ENCODE results near the gene INTS11. TPM values are rescaled to one million over a fixed set of nuclear protein-coding genes. Genes with fewer than 3 reads are reported as not detected.

Gene INTS11
- total and polyA plus RNA-seq, 5 donors from 2014 or later = 66.2 to 138 (median 69.2) TPM

DNA sequence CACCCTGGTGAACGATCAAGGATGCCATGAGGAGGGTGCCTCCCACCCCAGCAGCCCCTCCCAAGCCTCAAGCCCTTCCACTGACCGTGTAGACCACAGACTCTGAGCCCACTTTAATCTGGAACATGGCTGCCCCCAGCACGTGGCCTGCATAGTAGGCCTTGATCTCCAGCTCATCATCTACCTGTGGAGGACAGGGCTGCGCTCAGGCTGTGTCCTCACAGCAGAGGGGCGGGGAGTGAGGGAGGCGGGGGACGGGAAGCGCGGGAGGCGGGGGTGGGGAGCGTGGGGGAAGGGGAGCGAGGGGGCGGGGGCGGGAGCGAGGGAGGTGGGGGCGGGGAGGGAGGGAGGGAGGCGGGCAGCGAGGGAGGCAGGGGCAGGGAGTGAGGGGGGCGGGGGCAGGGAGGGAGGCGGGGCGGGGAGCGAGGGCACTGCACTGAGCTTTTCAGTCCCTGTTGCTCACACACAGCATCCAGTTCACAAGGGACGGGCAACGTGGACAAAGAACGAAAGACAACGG lies 9.0 kb downstream of the INTS11 start:
- Histone ChIP-seq H3K27ac (ENCODE audit: insufficient read depth, low read length, poor library complexity, severe bottlenecking) (no peak overlapping the region), H3K36me3 (ENCODE audit: control insufficient read depth, insufficient read depth, low read length) (peaks cover 54% of the 10 kb centered on the region), H3K9me3 (ENCODE audit: control insufficient read depth in 2 of 2, low read length in 2 of 2) (no peaks in the 10 kb centered on the region), H3K4me3 (ENCODE audit: low read depth, low read length) (no peak overlapping the region), H3K27me3 (ENCODE audit: control insufficient read depth, insufficient read depth, low read length) (no peaks in the 10 kb centered on the region), H3K4me1 (ENCODE audit: control insufficient read depth, insufficient read depth, low read length, poor library complexity, severe bottlenecking) (no peaks in the 10 kb centered on the region)
- H3K27me3 Mint-ChIP-seq = no peaks in the 10 kb centered on the region
- no peak overlapping the region for H3K4me3 Mint-ChIP-seq
- peaks cover 5% of the 10 kb centered on the region for H3K36me3 Mint-ChIP-seq
- no peak for ATAC-seq (ENCODE audit: low read depth in 2 of 2)
- H3K4me1 Mint-ChIP-seq = peaks cover 0 to 15% (median 0%) of the 10 kb centered on the region in 4 donors
- H3K9me3 Mint-ChIP-seq = no peaks in the 10 kb centered on the region
- no peak for DNase-seq
- H3K27ac Mint-ChIP-seq = peak overlapping the region in 1 of 3 donors; percentile 32

DNA sequence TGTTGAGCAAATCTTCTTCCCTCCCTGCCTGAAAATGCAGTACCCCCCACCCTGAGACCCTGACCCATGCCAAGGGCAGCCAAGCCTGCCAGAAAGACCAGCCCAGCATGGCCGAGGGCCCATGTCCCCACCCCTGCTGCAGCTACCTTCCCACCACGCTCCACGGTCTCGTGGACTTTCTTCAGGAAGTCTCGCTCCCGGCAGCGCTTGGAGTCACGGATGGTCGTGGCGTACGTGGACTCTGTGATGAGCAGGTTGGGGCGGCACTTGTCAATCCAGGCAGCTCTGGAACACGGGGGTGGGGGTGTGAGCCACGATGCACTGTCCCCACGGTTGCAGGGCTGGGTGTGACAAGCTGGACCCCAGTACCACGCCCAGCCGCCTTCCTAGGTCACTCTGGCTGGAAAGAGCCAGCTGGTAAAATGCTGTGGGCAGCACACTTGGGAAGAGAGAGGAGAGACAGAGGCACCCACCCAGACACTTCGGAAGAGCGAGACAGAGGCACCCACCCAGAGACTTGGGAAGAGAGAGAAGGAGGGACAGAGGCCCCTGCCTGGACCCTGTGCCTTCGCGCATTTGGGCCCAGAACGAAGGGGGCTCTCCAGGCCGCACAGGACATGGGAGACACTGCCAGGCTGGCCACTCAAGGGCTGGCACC lies 9.7 kb downstream of the INTS11 start:
- no peaks in the 10 kb centered on the region for H3K9me3 Mint-ChIP-seq

DNA sequence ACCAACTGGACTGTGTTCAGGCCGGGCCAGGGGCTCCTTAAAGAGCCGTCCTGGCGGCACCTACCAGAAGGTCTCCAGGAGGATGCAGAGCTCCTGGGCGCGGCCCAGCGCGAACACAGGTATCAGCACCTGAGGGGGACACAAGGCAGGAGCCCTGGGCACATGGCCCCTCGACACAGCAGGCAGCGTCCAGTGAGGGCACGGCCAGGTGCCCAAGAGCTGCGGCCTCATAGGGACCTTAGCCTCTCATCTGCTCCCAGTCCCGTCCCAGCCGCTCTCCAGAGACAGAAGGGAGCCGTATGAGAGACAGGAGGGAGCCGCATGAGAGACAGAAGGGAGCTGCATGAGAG lies 10.2 kb downstream of the INTS11 start:
- Mint-ChIP-seq H3K9me3 (no peaks in the 10 kb centered on the region), H3K36me3 (peaks cover under 1% of the 10 kb centered on the region), H3K27me3 (no peaks in the 10 kb centered on the region), H3K4me3 (no peak overlapping the region), H3K27ac (no peak overlapping the region), H3K4me1 (peaks cover 0 to 4% (median 0%) of the 10 kb centered on the region in 4 donors)
- DNase-seq (no peak), ATAC-seq (ENCODE audit: low read depth in 2 of 2) (no peak)
- Histone ChIP-seq H3K27ac (ENCODE audit: insufficient read depth, low read length, poor library complexity, severe bottlenecking) (no peak overlapping the region), H3K4me3 (ENCODE audit: low read depth, low read length) (no peak overlapping the region), H3K36me3 (ENCODE audit: control insufficient read depth, insufficient read depth, low read length) (peaks cover 44% of the 10 kb centered on the region), H3K27me3 (ENCODE audit: control insufficient read depth, insufficient read depth, low read length) (no peaks in the 10 kb centered on the region), H3K4me1 (ENCODE audit: control insufficient read depth, insufficient read depth, low read length, poor library complexity, severe bottlenecking) (peaks cover 10% of the 10 kb centered on the region), H3K9me3 (ENCODE audit: control insufficient read depth in 2 of 2, low read length in 2 of 2) (no peaks in the 10 kb centered on the region)

More for the DNA sequence above, 9.7 kb downstream of the INTS11 start:
- Histone ChIP-seq H3K36me3 (ENCODE audit: control insufficient read depth, insufficient read depth, low read length) (peaks cover 47% of the 10 kb centered on the region), H3K9me3 (ENCODE audit: control insufficient read depth in 2 of 2, low read length in 2 of 2) (no peaks in the 10 kb centered on the region), H3K4me1 (ENCODE audit: control insufficient read depth, insufficient read depth, low read length, poor library complexity, severe bottlenecking) (peaks cover 4% of the 10 kb centered on the region), H3K4me3 (ENCODE audit: low read depth, low read length) (no peak overlapping the region), H3K27me3 (ENCODE audit: control insufficient read depth, insufficient read depth, low read length) (no peaks in the 10 kb centered on the region), H3K27ac (ENCODE audit: insufficient read depth, low read length, poor library complexity, severe bottlenecking) (no peak overlapping the region)
- Mint-ChIP-seq H3K27ac (peak overlapping the region in 1 of 3 donors; percentile 36), H3K27me3 (no peaks in the 10 kb centered on the region), H3K4me1 (peaks cover 0 to 10% (median 0%) of the 10 kb centered on the region in 4 donors), H3K36me3 (peaks cover 5% of the 10 kb centered on the region), H3K4me3 (no peak overlapping the region)
- DNase-seq = no peak
- ATAC-seq (ENCODE audit: low read depth in 2 of 2) = no peak

DNA sequence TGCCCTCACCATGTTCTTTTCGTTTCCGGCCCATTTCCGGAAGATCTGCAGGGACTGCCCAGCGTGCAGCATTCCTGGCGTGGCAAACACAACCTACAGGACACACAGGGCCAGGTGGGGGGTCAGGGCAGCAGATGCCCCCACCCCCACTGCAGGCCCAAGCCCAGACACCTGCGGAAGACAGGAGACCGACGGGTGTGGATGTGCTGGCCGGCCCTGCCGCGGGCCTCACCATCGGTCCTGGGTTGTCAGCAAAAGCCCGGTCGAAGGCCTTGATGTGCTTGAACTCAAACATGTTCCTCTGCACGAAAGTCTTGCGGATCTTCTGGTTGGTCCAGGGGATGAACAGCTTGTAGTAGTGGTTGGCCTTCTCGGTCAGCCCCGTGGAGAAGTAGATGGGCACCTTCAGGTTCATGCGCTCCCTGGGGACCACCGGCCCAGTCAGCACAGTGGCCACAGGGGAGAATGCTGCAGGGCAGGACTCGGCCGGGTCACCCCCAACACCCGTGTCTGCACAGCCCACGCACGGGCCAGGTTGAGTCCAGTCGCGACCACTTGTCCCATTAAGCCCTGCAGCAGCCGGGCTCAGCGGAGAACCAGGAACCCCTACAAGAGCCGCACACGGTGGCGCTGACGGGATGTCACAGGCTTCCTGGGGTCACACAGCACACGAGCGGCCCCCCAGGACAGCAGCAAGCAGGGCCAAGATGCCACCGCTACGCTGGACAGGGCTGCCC lies 10.8 kb downstream of the INTS11 start:
- DNase-seq = no peak
- Histone ChIP-seq H3K4me1 (ENCODE audit: control insufficient read depth, insufficient read depth, low read length, poor library complexity, severe bottlenecking) (peaks cover 16% of the 10 kb centered on the region), H3K27ac (ENCODE audit: insufficient read depth, low read length, poor library complexity, severe bottlenecking) (no peak overlapping the region), H3K4me3 (ENCODE audit: low read depth, low read length) (no peak overlapping the region), H3K36me3 (ENCODE audit: control insufficient read depth, insufficient read depth, low read length) (peaks cover 39% of the 10 kb centered on the region), H3K9me3 (ENCODE audit: control insufficient read depth in 2 of 2, low read length in 2 of 2) (no peaks in the 10 kb centered on the region), H3K27me3 (ENCODE audit: control insufficient read depth, insufficient read depth, low read length) (no peaks in the 10 kb centered on the region)
- no peak overlapping the region for H3K27ac Mint-ChIP-seq
- peak overlapping the region in 1 of 4 donors; percentile 43 for H3K4me3 Mint-ChIP-seq
- H3K36me3 Mint-ChIP-seq = no peaks in the 10 kb centered on the region
- no peak for ATAC-seq (ENCODE audit: low read depth in 2 of 2)
- peaks cover 0 to 2% (median 0%) of the 10 kb centered on the region in 4 donors for H3K4me1 Mint-ChIP-seq
- no peaks in the 10 kb centered on the region for H3K27me3 Mint-ChIP-seq
- no peaks in the 10 kb centered on the region for H3K9me3 Mint-ChIP-seq

DNA sequence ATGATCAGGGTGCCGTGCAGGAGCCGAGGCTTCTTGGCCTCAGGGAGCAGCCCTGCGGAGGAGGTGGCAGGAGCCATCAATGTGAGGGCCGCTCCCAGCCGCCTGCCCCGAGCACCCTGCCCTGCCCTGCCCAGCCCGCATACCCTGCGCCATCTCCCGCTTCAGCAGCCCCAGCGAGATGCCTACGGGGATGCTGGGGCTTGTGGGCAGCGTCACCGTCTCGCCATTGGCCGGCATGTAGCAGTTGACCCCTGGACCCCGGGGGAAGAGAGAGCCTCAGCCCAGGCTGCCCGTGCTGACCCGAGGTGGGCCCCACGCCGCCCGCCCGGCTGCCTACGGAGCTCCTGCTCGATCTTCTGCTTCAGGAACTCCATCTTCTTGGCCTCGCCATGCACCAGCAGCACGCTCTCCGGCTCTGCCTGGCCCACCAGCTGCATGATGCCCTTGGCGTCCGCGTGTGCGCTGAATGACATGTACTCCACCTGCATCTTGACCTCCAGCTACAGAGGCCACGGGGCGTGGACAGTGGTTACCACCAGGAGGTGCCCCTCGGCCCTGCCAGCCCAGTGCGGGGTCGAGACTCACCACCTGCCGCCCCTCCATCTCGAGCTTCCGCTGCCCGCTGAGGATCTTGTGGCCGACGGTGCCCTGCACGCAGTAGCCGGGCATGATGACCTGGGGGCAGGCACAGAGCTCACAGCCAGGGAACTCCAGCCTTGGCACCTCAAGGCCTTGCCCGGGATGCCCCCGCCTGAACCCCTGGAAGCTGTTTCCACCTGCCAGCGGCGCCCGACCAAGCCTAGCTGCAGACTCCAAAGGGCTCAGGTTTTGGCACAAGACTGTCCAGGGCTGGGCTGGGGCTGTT lies 11.8 kb downstream of the INTS11 start:
- ATAC-seq (ENCODE audit: low read depth in 2 of 2) (no peak), DNase-seq (no peak)
- Mint-ChIP-seq H3K36me3 (no peaks in the 10 kb centered on the region), H3K9me3 (no peaks in the 10 kb centered on the region), H3K27me3 (no peaks in the 10 kb centered on the region), H3K4me1 (peaks cover 0 to 2% (median 0%) of the 10 kb centered on the region in 4 donors), H3K27ac (no peak overlapping the region), H3K4me3 (peak overlapping the region in 1 of 4 donors; percentile 76)
- no peaks in the 10 kb centered on the region for H3K9me3 ChIP-seq (ENCODE audit: control insufficient read depth in 2 of 2, low read length in 2 of 2)
- H3K4me3 ChIP-seq (ENCODE audit: low read depth, low read length) = no peak overlapping the region
- H3K4me1 ChIP-seq (ENCODE audit: control insufficient read depth, insufficient read depth, low read length, poor library complexity, severe bottlenecking) = peaks cover 16% of the 10 kb centered on the region
- H3K27ac ChIP-seq (ENCODE audit: insufficient read depth, low read length, poor library complexity, severe bottlenecking) = no peak overlapping the region
- no peaks in the 10 kb centered on the region for H3K27me3 ChIP-seq (ENCODE audit: control insufficient read depth, insufficient read depth, low read length)
- peaks cover 32% of the 10 kb centered on the region for H3K36me3 ChIP-seq (ENCODE audit: control insufficient read depth, insufficient read depth, low read length)

DNA sequence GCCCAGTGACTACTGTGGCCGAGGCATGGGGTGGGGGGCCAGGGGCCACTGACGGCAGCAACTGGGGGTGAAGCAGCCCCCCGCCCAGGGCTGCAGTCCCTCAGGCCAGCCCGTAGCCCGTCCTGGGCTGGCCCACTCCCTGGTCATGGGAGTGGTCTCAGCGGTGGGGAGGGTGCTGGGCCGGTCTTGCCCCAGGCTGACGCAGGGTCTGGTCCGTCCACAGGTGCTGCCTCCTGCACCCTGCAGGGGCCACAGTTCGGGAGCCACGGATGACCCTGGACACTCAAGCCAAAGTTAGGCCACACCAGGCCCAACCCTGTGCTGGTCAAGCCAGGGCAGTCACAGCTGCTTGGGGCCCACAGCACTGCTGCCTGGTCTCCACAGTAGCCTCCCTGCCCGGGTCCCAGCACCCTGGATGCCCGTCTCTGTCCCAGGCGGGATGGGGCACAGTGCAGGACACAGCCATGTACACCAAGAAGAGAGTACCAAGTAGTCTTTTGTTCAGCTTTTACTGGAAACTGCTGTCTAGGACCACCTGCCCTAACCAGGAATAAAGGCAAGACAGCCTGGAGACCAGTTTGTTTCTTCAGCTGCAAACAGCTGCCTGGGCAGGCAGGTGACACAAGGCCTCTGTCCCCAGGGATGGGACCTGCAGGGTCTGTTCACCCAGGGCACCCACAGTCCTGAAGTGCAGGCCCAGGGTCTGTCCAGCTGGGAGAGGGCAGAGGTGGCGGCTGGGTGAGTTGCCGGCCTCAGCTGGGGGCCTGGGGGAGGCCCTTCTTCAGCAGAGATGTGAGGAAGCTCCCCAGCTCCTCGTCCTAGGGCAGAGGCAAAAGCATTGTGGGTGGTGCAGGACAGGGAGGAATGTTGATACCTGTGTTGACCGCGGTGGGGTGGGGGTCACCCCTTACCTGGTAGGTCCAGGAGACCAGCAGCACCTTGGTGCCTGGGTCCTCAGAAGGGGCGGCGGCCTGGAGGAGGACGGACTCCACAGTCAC lies 13.1 kb downstream of the INTS11 start:
- peaks cover 26% of the 10 kb centered on the region for H3K4me1 ChIP-seq (ENCODE audit: control insufficient read depth, insufficient read depth, low read length, poor library complexity, severe bottlenecking)
- H3K36me3 ChIP-seq (ENCODE audit: control insufficient read depth, insufficient read depth, low read length) = peaks cover 27% of the 10 kb centered on the region
- ATAC-seq (ENCODE audit: low read depth in 2 of 2) (no peak), DNase-seq (no peak)
- H3K27me3 ChIP-seq (ENCODE audit: control insufficient read depth, insufficient read depth, low read length) = no peaks in the 10 kb centered on the region
- Mint-ChIP-seq H3K36me3 (no peaks in the 10 kb centered on the region), H3K9me3 (peaks cover 0 to 3% (median 0%) of the 10 kb centered on the region in 7 donors), H3K27ac (peak overlapping the region in 1 of 3 donors; percentile 60), H3K4me1 (peaks cover 0 to 10% (median 4%) of the 10 kb centered on the region in 4 donors), H3K27me3 (no peaks in the 10 kb centered on the region), H3K4me3 (peak overlapping the region in 2 of 4 donors; percentile 44 to 59)
- H3K9me3 ChIP-seq (ENCODE audit: control insufficient read depth in 2 of 2, low read length in 2 of 2) = no peaks in the 10 kb centered on the region
- no peak overlapping the region for H3K27ac ChIP-seq (ENCODE audit: insufficient read depth, low read length, poor library complexity, severe bottlenecking)
- no peak overlapping the region for H3K4me3 ChIP-seq (ENCODE audit: low read depth, low read length)

Data from CD4-positive, CD25-positive, alpha-beta regulatory T cell (primary cell).